Globus pallidus (tissue), 1 donor: ENCODE measurements around the gene GLP1R.

Experiments
- DNase-seq: peaks from one replicate; pipeline ENCODE4 v3.0.0-alpha.2; 2015; ENCODE audit warnings: low spot score

The GLP1R gene

GRCh38 chr6:39086294-39086693, 37.7 kb downstream of the GLP1R start:
- no peak for DNase-seq

GRCh38 chr6:39086711-39087110, 38.1 kb downstream of the GLP1R start:
- no peak for DNase-seq

DNA sequence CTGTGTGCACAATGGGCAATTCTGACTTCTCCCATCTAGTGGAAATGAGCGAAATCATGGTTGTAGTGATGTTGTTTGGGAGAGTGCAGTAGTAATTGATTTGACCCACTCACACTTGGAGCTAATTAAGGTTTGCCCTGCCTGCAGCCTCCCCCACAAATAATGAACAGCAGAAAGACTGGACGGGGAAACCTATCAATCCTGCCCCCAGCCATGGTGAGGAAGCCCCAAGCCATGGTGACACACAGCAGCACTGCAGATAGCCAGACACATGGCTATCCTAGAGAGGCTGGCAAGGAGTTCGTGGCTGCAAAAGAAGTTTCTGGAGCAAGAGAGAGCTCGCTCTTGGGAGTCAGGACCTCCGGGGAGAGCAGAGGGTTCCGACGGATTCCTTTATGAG, 38.6 kb downstream of the GLP1R start:
- DNase-seq: no peak

DNA sequence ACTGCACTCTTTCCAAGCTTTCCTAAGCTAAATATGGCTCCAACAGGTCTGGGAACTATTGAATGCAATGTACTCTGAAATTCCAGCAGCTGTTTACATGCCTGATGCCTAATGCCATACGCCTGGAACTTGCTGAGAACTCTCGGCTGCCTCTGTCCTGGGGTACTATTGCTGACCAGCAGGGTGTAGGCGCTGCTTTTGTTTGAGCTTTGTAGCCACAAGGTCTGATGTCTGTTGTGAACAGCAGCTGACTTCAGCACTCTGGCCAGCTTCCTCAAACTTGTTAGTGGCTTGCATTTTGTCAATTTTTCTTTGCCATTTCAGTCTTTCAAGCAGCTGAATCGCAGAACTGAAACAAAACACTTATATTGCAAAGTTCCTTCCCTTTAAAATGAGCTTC, 39.8 kb downstream of the GLP1R start:
- DNase-seq: peak; percentile 31

GRCh38 chr6:39090036-39090435, 41.5 kb downstream of the GLP1R start:
- DNase-seq: no peak

GRCh38 chr6:39091220-39091619, 42.6 kb downstream of the GLP1R start:
- no peak for DNase-seq

DNA sequence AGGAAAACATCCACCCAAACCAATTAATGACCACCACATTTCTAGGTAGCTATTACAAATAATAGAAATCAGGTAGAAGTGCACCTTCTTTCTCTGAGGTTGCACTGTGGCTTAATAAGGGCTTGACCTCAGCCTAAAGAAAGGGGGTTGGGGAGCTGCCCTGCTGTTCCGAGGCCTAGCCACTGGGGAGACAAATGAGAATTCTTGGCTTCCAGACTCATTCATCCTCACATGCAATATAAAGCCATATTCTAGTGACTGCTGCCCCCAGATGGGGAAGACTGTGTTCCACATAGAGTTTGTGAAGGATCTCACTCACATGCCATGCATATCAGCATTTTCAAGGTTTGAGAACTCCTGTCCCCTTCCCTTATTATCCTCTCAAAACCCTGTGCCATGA, 43.5 kb downstream of the GLP1R start:
- no peak for DNase-seq

- no peak for DNase-seq
Measured at GRCh38 chr6:39093149-39093708, 44.6 kb downstream of the GLP1R start.

- DNase-seq: no peak
Measured at GRCh38 chr6:39095578-39095977, 47.0 kb downstream of the GLP1R start.

DNA sequence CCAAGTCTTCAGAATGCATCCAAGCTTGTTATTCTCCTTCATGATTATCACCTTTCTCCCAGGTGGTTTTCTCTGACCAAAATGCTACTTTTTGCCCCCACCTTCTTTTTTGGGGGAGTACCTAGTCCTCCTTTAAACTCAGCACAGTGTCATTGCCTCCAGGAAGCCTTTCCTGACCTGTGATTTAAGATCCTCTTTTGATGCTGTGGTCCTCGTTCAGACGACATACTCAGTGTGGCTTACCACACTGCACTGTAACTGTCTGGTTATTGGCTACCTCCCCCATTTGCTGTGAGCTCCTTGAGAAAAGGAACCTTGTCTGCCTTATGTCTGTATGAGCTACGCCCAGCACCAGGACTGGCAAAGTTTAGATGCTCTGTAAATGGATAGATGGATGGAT, 51.8 kb downstream of the GLP1R start:
- no peak for DNase-seq

- no peak for DNase-seq
Measured at GRCh38 chr6:39102071-39102820, 53.7 kb downstream of the GLP1R start.

- no peak for DNase-seq
Measured at GRCh38 chr6:39102821-39103136, 54.2 kb downstream of the GLP1R start.

DNA sequence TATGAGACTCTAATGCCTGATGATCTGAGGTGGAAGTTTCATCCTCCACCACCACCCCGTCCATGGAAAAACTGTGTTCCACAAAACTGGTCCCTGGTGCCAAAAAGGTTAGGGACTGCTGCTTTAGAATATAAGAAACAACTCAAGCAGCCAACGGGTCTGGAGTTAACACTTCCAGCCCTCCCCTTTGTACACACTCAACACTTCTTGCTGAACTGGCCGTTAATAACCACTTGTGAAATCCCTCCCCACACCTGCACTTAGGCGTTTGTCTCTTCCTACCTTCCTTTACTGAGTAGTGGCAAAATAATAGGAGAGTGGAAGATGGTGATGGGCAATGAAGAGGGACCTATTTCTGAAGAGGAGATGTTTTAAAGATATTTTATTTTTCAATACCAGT, 55.9 kb downstream of the GLP1R start:
- DNase-seq: no peak

GRCh38 chr6:39107034-39107433, 58.5 kb downstream of the GLP1R start:
- no peak for DNase-seq

- no peak for DNase-seq
Measured at GRCh38 chr6:39107641-39108040, 59.1 kb downstream of the GLP1R start.

DNA sequence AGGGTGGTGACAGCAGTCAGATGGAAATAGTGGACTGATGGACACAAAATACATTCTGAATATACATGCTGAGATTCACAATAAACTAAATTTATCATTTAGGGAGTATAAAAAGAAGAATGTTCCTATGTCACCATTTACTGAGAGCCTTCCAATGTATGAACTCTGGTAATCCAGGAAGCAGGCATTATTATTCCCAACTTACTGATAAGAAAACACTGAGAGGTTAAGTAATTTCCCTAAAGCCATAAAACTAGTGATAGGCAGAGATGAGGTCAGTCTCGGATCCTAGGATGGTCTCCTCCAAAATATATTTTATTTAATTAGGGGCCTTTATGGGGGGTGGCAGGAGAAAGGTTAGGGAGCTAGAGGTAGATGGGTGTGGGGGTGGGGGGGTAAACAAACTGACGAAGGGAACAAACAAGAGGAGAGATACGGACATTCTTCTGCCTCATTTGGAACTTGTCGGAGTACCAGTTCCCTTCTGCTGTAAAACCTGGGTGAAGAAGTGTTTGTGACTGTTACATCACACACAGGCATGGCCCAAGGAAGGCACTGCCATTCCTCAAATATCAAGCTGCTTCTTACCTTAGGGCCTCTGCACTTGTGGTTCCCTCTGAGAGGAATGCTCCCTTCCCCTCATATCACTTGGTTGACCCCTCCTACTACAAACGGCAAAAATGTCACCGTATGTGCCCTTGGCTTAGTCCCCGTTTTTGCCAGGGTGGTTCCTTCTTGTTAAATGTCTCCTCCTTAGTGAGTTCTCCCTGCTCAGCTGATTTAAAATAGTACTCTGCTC, 59.7 kb downstream of the GLP1R start:
- no peak for DNase-seq

DNA sequence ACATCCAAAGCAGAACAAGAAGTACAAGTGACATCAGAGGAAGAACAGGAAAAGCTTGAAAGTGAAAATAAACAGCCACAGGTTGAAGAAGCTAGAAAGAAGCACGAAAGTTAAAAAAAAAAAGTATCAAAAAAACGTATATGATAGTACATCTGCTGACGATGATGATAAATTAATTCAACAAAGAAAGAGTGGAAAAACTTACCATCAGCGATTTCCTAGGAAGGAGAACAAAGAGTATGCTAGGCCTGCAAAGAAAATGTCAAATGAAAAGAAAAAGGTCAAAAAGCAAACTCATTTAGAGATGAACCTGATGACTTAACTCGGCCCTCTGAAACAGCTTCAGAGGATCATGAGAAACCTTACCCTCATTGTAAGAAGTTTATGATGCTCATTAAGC, 62.7 kb downstream of the GLP1R start:
- no peak for DNase-seq

DNA sequence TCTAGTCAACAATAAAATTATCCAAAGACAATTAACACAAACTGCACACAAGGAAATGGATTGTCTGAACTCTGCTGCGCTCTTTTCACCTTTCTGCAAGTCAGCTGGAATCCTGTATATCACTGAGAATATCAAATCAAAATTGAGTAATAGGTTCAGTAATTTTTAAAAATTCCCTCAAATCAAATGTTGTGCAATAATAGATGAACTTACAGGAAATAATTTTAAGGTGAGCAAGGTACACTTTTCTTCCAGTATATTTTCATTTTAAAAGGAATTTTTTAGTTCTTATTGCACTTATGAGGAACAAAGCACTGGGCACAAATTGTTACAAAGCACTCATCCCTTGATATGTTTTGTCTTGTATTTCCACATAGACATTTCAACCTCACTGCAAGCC, 65.2 kb downstream of the GLP1R start:
- DNase-seq: no peak

DNA sequence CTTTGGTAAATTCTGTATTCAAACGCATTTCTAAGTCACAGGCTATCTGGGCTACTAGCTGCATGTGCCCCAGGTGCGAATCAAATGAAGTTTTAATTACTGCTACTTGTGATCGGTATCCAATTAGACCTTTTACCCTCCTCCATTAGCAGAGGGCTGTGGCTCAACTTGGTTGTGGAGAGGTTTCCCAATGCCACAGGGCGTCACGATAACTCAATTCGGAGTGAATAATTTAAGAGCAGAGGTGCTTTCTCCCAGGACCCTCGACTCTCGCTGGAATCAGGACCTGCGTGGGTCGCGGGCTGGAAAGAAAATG, 65.8 kb downstream of the GLP1R start:
- DNase-seq: no peak

- DNase-seq: peak; percentile 87
Measured at GRCh38 chr6:39114704-39115599, 66.4 kb downstream of the GLP1R start, which contains the start of gene SAYSD1. Gene SAYSD1, minus strand, starts transcription at chr6:39115186. Its CDS starts 97 bp downstream, at chr6:39115089.

DNA sequence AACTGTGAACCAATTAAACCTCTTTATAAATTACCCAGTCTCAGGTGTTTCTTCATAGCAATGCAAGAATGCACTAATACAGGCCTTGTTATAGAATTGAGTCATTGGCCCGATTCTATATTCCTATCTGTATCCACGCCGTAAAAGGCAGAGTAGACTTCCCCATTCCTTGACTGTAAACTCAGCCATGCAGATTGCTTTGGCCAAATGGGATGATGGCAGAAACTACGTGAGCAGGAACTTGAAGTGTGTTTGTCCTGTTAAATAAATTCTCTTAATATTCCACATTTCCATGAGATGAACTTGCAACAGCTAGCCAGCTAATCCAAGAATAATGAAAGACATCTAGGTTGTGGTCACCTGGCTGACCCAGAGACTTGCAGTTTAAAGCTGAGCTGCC, 70.3 kb downstream of the GLP1R start:
- no peak for DNase-seq

DNA sequence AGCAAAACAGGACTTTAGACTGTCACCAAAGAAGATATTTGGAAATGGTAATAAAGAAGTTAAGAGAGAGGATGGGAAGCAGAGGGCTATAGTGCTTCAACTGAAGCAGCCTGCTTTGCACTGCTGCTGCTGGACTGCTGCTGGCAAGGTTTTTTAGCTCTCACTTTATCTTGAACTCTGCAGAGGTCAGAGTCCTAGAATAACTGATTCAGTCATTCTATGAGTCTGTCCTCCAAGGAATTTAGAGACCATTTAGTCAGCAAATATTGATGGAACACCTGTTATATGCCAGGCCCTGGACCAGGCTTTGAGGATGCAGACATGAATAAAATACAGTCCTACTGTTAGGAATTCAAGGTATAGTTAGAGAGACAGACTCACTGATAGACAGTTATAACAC, 75.5 kb downstream of the GLP1R start:
- DNase-seq: no peak
